Central memory CD4-positive, alpha-beta T cell (primary cell): ENCODE measurements around the gene ADAM33.

ENCODE experiments used
- DNase-seq: peaks from one replicate; pipeline ENCODE4 v3.0.0; 2022

ADAM33 gene

GRCh38 chr20:3686421-3686820 lies 4.6 kb upstream of the ADAM33 start:
- DNase-seq: no peak

DNA sequence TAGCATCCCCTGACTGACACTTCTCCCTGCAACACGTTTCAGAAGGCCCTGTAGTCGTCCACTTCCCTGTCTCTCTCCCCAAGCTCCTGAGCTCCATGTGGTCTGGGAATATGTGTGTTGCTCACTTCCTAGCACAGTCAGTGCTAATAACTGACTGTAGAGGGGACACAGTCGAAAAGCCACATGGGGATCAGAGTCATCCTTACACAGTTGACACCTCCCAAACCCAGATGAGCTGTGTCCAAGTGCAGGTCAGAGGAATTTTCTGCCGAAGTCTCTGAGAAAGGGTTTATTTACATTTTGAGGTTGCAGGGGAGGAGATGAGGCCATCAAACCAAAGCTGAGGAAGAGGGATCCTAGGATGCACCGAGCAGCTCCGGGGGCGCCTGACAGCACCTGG lies 3.5 kb upstream of the ADAM33 start:
- no peak for DNase-seq

GRCh38 chr20:3681352-3681930 lies 369 bp downstream of the ADAM33 start:
- DNase-seq: no peak

DNA sequence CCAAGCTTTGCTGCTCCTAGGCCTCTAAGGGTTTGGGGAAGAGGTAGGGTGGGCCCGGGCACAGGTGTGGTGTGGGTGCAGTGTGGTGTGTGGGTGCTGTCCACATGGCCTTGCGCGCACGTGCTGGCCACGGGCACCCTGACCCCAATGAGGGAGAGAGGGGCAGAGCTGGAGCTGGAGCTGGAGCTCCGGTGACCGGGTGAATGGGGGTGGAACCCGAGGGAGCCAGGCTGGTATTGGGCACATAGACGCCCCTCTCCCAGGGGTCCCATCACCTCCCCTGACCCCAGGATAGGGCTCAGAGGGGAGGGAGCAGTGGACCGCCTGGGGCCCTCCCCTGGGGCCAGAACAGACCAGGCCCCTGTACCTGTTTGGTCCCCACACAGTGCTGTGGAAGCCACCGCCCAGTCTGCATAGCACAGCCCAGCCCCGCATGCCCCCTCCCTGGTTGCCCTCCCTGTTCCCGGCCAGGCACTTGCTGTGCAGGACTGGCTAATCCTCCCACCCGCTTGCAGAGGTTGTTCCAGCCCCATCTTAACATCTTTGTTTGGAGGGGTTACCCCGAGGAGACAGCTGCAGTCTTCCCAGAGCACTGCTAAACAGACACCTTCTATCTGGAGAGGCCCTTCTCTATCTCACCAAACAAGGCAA lies 984 bp downstream of the ADAM33 start:
- DNase-seq: no peak

DNA sequence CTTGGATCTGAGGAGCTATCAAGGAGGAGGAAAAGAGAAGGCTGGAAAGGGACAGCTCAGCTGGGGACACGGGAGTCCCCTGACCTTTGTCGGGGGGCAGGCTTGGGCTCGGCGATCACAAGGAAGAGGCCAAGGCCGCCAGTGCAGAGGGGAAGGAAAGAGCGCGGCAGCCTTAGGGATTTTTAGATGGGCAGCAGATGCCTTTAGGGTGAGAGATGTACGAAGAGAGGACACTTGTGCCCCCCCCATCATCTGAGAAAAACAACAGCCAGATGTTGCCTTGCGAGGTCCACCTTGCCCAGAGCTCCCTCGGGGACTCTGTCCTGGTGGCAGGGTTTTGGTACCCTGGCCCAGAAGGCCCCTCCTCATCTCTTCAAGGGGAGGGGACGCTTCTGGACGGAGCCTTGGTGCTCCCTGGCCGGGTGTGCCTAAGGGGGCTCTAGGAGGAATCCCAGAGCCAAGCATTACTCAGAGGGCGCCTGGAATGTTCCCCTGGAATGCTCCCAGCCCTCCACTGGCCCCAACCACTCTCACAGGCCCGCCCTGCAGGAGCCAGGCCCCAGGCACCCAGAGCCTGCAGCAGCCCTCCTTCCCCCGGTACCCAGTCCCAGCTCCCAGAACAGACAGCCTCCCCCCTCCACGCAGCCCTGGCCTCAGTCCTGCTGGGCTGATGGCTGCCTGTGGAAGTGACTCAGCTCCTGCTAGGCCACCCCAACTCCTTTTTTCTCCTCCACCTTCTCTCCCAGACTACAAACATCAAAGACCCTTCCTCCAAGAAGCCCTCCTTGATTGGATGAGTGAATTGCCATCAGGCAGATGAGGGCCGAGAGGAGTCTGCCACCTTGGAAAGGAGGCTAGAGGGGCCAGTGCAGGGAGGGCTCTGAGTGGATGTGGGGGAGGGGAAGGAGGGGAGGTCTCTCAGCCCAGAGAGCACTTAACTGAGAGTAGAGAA lies 1.8 kb downstream of the ADAM33 start:
- no peak for DNase-seq

GRCh38 chr20:3678856-3679720 lies 2.7 kb downstream of the ADAM33 start:
- no peak for DNase-seq

DNA sequence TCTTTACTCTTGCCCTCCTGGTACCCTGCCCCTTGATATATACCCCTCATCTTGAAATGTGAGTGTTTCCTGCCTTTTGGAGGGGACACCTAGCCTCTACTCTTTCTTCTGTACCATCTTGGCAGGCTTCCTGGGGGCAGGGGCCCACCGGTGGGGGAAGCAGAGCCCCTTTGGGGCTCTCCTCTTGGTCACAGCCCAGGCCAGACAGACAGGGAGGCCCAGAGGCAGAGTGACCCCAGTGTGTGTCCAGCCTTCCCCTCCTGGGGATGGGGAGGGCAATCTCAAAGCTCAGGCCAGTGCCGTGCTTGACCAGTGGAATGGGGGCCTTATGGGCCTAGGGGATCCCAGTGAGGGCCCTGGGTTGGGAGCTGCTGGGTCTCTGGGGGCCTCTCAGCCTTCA lies 3.6 kb downstream of the ADAM33 start:
- no peak for DNase-seq

DNA sequence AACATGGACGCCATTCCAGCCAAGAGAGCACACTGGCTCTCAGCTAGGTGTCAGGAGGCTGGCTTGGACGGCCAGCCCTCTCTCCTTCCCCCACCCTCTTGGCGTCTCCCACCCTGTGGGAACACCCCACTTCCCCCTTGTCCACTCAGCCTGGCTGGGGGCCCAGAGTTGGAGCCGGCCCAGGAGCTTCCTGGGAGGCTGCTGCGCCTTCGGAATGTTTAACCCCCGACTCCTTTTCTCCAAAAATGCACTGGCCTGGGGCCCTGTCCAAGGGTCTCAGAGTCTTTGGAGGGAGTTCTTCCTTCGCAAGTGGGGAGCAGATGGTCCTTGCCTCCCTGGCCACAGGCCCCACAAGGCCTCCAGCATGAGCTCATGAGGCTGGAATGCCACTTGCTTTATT lies 4.1 kb downstream of the ADAM33 start:
- DNase-seq: no peak

- no peak for DNase-seq
Measured at GRCh38 chr20:3674995-3675900, 6.6 kb downstream of the ADAM33 start.

- no peak for DNase-seq
Measured at GRCh38 chr20:3674447-3674846, 7.4 kb downstream of the ADAM33 start.

DNA sequence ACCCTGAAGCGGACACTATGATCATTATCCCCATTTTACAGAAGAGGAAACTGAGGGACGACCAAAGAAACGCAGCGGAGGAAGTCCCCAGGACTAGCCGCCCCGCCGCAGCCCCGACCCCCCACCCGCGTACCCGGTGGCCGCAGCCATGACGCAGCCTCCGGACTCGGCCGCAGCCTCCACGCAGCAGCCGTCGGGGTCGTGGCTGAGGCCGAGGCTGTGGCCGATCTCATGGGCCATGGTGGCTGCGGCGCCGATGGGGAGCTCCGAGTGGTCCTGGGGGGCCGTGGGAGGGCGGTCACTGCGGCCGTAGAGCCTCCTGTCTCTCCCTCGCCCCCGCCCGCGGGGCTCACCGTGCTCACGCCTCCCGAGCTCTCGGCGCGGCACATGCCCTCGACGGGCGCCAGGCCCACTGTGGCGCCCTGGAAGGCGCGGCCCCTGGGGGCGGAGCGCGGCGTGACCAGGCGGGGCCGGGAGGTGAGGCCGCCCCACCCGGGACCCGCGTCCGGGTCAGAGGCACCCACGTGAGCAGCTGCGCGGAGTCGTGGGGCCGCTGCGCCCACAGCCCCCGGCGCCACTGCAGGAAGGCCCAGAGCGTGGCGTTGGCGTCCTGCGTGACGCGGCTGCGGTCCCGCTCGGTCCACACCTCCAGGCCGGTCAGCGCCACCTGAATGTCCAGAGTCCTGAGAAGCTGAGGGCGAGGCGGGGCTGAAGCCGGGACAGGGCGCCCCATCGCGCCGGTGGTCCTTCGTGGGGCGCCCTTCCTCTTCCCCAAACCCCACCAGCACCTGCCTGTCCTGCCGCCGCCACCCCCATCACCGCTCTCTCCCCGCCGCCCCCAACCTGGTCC lies 8.4 kb downstream of the ADAM33 start:
- DNase-seq: no peak

DNA sequence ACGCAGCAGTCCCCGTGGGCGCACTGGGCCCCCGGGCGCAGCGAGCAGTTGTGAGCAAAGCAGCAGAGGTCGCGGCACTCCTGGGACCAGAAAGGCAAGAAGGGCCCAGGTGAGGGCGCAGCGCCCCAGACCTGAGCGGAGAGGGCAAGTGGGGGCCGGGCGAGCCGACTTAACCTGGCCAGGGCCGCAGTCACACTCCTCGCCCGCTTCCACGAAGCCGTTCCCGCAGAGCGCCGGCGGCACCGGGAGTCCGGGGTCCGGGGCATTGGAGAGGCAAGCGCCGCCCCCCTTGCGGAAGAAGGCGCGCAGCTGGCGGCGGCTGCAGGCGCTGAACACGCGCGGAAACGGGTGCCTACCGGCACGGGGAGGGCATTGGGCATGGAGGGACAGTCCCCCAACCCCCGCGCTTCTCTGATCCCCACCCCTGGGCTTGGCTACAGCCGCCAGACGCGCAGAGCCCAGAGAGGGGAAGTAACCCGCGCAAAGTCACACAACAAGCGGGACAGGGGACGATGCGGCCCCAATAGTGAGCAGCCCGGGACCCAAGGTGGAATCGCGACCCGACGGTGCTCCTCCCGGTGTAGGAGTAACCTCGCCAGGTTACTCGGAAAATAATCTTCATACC lies 9.2 kb downstream of the ADAM33 start:
- no peak for DNase-seq

DNA sequence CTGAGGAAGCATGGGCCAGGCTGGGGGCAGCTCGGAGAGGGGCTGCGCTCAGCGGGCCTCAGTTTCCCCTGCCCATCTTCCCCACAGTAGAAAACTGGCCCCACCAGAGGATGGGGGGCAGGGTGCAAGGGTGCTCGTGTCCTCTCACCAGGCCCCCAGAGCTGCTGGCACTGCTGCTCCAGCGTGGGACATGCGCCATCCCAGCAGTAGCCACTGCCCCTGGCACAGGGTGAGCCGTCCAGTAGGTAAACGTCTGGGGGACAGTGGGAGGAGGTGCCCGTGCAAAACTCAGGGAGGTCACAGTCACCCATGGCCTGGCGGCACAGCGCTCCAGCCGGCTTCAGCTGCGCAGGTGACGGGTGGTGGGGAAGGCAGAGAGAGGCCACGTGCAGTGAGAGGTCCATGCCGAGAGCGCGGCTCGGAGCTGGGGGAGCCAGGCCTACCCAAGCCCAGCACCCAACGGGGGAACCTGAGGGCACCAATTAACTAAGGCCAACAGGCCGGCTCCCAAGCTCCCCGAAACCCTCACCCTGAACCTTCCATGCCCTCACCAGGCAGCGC lies 9.7 kb downstream of the ADAM33 start:
- DNase-seq: no peak

DNA sequence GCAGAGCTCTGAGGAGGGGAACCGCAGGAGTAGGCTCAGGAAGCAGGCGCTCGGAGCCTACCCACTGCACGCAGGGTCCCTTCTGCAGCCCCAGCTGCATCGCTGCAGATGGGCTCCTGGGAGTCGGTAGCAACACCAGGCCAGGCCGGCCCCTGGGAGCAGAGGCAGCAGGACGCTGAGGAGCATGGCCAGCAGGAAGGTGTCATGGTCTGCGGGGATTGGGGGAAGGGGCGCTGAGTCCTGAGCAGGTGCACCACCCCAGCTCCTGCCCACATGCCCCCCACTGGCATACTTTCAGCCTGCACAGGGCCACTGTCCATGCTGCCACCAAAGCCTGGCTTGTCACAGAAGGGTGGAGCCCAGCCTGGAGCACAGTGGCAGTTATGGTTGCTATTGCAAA lies 10.9 kb downstream of the ADAM33 start:
- DNase-seq: no peak

DNA sequence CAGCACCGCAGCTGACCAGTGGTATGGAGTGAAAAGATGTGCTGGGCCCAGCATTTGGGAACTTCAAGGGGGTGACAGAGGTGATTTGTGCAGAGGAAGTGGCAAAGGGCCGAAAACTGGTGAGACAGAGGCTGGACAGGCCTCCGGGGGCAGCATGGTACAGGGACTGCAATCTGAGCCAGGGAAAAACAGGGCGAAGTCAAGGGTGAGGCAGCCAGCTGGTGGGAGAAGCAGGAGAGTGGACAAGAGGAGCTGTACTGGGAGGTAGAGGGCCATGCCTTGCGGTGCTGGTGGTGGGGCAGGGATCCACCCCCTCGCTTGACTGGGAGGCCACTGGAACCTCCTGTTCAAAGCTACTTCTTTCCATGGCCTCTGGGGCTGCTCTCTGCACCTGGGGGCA lies 11.3 kb downstream of the ADAM33 start:
- DNase-seq: no peak

- DNase-seq: no peak
Measured at GRCh38 chr20:3669710-3670367, 12.0 kb downstream of the ADAM33 start.

DNA sequence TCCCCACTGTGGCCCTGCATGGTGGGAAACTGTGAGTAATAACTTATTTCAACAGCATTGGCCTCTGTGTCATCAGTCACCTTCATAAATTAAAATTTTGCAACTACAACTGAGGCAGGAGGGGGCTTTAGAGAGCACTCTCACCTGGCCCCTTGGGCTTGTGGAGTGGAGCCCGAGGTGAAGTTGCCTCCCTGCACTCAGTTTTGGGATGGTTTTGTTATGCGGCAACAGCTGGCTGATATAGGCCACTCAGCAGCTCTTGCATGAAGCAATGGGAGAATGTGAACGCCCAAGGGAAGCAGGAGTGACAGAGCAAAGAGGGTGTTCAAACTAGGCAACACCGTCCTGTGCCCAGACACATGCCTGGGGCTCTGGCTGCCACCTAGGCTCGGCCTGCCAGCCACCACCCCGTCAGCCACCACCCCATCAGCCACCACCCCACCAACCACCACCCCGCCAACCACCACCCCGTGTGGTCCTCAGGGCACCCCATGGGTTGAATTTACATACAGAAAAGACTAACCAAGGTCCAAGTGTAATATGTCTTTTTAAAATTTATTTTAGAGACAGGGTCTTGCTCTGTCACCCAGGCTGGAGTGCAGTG lies 14.3 kb downstream of the ADAM33 start:
- no peak for DNase-seq

DNA sequence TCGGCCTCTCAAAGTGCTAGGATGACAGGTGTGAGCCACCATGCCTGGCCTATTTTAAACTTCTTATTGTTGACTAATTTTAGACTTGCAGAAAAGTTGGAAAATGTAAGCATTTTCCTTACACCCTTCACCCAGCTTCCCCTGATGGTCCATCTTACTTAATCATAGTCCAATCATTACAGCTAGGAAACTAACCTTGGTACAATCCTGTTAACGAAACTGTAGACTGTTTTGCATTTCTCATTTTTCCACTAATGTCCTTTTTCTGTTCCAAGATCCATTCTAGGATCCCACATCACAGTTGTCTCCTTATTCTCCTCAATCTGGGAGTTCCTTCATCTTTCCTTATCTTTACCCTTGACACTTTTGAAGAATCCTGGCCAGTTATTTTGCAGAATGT lies 18.0 kb downstream of the ADAM33 start:
- no peak for DNase-seq
